ENCODE data around the gene C15orf40.
"Not testable (repeated sequence)": the region's sequence is repeated elsewhere in the genome, so short reads cannot be mapped to it uniquely, and the experiment has no call there.

Gene C15orf40
- total RNA-seq = 17.4 to 40.4 (median 18.5) reads per million in 3 experiments

DNA sequence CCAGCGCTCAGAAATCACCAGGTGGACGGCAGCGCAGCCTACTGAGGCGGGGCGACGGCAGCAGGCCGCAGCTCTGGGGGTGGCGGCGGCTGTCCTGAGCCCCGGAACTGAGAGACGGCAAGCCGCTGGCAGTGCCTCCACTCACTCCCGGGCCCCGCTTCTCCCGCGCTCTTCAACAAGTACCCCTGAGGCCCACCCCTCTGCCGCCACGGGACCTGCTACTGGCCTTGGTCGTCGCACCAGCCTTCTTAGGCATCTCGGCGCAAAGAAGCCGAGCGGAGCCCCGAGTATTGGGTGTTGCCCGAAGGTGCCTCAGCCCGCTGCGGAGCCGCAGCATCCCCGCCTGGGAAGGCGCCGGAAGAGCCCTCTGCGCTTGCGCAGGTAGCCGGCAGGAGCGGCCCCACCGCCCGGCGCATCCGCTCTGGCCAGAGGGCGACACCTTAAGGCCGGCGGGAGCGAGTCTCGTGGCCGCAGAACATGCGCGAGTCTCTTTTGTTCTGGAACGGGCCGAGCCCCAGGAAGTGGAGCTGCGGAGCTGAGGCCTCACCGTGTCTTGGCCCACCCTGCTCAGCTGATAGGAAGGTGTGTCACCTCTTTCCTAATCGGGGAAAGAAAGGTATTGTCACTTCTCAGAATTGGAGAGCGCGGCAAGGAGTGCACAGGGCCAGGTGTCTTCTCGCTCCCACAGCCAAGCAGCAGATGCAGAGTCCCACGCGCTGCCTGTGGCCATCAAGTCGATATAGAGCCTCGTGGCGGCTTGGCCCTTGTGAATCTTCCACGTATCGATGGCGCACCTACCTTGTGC is at the start of gene C15orf40:
Gene C15orf40 (minus strand): TSS at position 369 of the 805 bp plus-strand sequence. CDS start 32 bp downstream, at position 337.
- DNase-seq = peak; percentile 80

- no peak for DNase-seq
These were observed 46.4 kb upstream of the C15orf40 start for GRCh38 chr15:83057696-83058376.

DNA sequence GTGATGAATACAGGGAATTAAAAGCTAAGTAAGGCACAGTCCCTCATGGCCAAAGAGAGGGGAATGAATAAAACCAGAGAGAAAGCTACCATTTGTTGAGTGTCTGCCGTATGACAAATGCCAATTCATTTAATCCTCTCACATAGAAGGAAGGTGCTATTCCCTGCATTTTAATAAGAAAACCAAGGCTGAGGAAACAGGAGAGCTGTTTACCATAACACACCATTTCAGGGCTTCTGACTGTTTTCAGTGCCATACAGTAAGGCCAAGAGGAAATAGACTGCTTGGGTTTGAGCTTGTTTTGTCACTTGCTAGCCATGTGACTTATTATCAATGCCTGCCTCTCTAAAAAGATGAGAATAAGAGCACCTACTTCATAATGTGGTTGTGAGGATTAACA is 45.6 kb upstream of the C15orf40 start:
- DNase-seq = no peak

GRCh38 chr15:83053151-83053550 is 41.7 kb upstream of the C15orf40 start:
- DNase-seq = no peak

DNA sequence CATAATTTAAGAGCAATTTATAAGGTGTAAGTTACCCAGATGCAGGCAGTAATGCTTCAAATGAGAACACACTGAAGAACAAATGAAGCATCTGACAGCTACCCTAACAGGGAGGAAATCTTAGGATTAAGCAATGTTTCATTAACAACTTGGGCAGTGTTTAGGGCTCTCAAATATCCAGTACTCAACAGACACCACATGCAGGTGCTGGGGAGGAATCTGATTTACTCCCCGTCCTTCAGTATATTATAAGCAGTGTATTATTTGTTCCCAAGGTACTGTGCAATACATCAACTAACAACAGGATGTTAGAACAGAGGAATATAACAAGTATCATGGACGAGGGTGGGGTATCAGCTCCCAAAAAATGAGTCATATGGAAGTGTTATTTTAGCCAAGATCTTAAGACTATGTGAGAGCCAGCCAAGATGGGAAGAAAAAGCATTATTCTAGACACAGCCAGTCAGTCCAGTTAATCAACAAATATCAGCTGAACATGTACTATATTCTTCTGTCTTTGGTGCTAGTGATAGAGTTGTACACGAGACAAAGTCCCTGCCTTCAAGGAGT is 35.2 kb upstream of the C15orf40 start:
- no peak for DNase-seq

DNA sequence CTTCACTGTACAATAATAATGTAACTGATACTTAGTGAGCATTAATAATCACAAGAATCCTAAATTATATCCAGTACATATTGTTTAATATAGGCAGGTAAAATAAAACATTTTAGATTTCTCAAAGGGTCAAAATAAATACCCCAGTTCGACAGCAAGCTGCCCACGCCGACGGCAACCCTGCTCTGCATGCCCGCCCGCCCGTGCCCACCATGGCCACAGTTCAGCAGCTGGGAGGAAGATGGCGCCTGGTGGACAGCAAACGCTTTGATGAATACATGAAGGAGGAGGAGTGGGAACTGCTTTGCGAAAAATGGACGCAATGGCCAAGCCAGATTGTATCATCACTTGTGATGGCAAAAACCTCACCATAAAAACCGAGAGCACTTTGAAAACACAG is 32.7 kb upstream of the C15orf40 start:
- no peak for DNase-seq

- no peak for DNase-seq
These were observed 27.8 kb upstream of the C15orf40 start for GRCh38 chr15:83039206-83039605.

DNA sequence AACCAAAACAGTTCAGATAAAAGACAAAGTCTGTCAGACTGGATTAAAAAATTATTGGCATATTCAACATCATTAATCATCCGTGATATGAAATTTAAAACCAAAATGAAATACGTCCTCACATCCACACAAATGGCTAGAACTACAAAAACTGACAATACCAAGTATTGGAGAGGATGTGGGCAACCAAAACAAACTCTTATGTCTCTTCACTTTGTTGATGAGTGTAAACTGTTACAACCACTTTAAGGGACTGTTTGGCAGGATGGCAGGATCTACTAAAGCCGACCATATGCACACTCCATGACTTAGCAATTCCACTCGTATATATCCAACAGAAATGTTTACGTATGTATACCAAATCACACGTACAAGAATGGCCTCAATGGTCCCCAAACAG is 24.8 kb upstream of the C15orf40 start:
- no peak for DNase-seq

DNA sequence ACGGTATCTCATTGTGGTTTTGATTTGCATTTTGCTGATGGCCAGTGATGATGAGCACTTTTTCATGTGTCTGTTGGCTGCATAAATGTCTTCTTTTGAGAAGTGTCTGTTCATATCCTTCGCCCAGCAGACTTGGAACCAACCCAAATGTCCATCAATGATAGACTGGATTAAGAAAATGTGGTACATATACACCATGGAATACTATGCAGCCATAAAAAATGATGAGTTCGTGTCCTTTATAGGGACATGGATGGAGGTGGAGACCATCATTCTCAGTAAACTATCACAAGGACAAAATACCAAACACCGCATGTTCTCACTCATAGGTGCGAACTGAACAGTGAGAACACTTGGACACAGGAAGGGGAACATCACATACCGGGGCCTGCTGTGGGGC is 19.8 kb upstream of the C15orf40 start:
- not testable (repeated sequence) for DNase-seq

DNA sequence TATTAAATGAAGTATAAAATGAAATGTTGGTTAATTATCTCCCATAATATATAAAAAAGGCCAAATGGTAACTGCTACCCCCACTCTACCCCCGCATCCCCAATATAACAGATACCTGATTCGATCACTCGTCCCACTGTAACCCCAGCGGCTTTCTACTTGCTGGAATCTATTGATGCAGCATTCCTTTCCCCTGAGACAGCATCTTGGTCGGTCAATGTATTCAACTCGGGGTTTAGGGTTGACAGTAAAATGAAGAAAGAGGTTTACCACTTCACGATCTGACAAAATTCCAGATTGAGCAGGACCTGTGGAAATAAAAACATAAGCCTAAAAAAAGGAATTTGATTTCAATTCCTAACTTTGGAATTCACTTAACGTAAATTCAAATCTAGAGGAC is 18.6 kb upstream of the C15orf40 start:
- DNase-seq = no peak

- no peak for DNase-seq
These were observed 7.0 kb upstream of the C15orf40 start for GRCh38 chr15:83018436-83018835.

GRCh38 chr15:83016906-83017305 is 5.5 kb upstream of the C15orf40 start:
- no peak for DNase-seq

DNA sequence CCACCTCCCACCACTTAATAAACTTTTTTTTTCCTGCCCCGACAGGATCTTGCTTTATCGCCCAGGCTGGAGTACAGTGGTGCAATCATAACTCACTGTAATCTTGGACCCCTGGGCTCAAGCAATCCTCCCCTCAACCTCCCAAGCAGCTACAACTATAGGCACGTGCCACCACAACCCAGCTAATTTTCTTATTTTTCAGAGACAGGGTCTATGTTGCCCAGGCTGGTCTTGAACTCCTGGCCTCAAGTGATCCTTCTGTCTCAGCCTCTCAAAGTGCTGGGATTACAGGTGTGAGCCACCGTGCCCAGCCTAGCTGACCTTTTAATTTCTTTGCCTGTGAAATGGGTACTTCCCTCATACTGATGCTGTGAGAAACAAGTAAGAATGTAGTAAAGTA is 3.9 kb upstream of the C15orf40 start:
- DNase-seq = no peak

GRCh38 chr15:83014205-83014653 is 2.8 kb upstream of the C15orf40 start:
- no peak for DNase-seq

- no peak for DNase-seq
These were observed 1.2 kb upstream of the C15orf40 start for GRCh38 chr15:83012636-83013035.

DNA sequence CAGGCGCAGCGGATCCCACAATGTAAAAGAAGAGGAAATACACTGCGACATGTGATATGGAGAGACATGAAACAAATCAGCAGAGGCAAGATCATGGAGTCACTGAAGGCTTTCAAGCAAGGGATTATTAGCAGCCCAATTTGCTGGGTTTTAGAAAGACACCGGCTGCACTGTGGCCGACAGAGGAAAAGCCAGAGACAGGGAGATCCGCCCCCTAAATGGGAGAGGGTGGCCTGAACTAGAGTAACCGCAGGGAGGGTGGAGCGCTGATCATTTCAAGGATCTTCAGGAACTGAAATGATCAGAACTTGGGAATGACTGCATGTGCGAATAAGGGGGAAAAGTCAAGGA is 612 bp upstream of the C15orf40 start:
- DNase-seq = no peak

DNA sequence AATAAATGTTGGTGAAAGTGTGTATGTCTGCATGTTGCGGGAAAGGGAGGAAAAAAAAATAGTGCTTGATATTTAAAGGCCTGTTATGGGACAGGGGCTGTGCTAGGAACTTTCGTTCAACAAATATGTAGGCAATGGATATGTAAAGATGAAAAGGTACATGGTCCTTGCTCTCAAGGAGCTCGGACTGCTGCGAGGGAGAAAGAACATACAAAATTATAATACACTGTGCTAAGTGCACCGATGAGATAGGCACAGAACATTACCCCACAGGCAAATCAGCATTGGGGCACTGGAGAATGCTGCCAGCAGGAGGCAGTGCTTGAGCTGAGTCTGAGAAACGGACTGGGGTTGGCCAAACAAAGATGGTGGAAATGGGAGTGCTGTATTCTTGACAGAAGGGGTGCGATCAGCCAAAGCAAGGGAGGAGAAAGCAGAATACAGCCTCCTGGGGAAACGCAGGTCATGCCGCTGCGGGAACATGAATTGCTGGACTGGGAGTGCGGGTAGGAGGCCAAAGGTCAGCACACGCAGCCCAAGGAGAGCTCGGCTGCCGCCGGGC is 649 bp downstream of the C15orf40 start:
- DNase-seq = peak; percentile 62

- DNase-seq = not testable (repeated sequence)
These were observed 10.8 kb downstream of the C15orf40 start for GRCh38 chr15:83000672-83001031.

GRCh38 chr15:82999905-83000671 is 11.4 kb downstream of the C15orf40 start:
- peak; percentile 50 for DNase-seq

DNA sequence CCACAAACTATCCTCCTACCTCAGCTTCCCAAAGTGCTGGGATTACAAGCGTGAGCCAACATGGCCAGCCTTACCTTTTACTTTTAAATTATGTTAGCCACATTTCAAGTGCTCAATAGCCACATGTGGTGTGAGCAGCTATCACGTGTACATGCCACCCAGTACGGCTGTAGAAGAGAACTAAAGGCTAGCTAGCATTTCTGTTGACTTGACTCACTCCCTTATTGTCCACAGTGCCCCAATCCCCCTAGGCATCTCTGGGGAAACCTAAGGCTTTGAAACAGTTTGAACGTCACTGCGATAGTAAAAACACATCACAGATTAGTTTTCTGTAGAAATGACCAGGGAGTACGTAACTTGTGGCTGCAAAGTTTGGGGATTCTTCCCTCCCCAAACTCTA is 12.0 kb downstream of the C15orf40 start:
- no peak for DNase-seq

- no peak for DNase-seq
These were observed 15.5 kb downstream of the C15orf40 start for GRCh38 chr15:82995938-82996337.

GRCh38 chr15:82995076-82995475 is 16.4 kb downstream of the C15orf40 start:
- no peak for DNase-seq

GRCh38 chr15:82993144-82993543 is 18.3 kb downstream of the C15orf40 start:
- no peak for DNase-seq
